ENCODE measurements around the gene FPGT.

DNA sequence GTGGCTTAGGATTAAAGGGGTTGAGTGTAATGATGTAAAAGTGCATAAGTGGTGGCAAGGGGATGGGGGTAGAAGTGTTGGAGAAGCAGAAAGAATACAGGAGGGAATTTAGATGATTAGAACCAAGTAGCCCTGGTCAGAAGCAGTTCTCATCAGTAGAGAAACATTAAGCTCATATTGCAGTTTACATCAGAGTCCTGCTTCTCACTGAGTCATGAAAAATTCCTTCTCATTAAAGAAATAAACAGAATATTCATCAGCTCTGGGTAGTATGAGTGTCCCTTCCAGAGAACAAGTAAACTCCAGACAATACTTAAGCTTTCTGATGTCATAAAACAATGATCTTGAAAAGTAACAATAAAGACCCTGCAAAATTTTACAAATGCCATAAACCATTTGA lies 36.5 kb upstream of the FPGT start:
- no peak for TF ChIP-seq POLR2A (IDR thresholded peaks at IDR 0.05; ENCODE audit: low read length)
- TF ChIP-seq GATA1 (IDR thresholded peaks at IDR 0.05; ENCODE audit: low read depth, low read length): no peak

Data from erythroblast (primary cell).